C1 segment of cervical spinal cord (tissue), 14 donors: ENCODE measurements around the gene TANC1.

Experiments
- DNase-seq, 14 donors: peaks; one replicate each; lab custom pipeline; 2025; lab: John Stamatoyannopoulos, UW

The TANC1 gene

GRCh38 chr2:159192371-159192918 lies 224.0 kb downstream of the TANC1 start:
- no peak for DNase-seq

- DNase-seq, result no peak
Measured at GRCh38 chr2:159193791-159194190, 225.4 kb downstream of the TANC1 start.

DNA sequence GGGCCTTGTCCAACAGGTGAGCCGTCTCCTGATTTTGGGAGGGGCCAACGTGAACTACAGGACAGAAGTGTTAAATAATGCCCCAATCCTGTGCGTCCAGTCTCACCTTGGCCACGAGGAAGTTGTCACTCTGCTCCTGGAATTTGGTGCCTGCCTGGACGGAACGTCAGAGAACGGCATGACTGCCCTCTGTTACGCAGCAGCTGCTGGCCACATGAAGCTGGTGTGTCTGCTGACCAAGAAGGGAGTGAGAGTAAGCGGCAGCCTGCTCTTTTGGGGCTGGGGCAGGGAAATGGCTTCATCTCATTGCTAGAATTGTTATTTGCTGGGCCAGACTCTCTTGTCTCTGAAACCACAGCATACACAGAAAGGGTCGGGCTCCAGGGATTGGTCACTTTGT lies 225.8 kb downstream of the TANC1 start:
- DNase-seq, result peak in 3 of 14 donors; percentile 18 to 36 (median 22)

DNA sequence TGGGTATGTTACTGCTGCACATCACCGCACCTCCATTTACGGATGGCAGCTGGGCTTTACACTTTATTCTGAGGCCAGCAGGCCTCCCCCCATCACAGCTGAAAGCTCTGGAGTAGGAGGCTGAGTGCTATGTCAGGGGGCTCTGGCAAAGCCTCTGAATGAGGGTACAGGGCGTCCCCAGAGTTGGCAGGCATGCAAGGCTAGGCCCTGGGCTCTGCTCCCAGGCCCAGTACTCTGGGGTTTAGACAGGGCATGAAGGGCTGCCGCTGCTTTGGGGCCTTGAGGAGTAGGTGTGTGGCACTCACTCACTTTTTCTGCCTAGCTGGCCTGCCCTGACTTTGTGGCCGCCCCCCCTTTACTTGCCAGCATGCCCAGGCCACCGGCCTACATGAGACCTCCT lies 227.3 kb downstream of the TANC1 start:
- peak in 9 of 14 donors; percentile 10 to 62 (median 39) for DNase-seq

- DNase-seq, result no peak
Measured at GRCh38 chr2:159196393-159196925, 228.0 kb downstream of the TANC1 start.

DNA sequence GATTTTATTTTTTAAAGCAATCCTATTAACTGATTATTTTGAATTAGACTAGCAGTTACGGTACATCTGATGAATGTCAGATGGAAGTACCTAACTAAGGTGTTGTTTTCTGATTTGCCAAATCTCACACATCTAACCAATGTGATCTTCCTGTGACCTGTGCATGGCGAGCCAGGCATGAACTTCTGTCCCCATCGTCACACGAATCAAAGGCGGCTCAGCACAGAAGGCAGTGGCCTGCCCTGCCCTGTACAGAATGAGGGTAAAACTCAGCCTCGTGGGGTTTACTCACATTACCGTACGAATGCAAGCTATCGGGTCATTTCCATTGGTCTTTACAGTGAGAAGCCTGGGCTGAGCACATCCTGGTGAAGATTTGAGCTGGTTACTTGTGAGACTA lies 230.8 kb downstream of the TANC1 start:
- no peak for DNase-seq

DNA sequence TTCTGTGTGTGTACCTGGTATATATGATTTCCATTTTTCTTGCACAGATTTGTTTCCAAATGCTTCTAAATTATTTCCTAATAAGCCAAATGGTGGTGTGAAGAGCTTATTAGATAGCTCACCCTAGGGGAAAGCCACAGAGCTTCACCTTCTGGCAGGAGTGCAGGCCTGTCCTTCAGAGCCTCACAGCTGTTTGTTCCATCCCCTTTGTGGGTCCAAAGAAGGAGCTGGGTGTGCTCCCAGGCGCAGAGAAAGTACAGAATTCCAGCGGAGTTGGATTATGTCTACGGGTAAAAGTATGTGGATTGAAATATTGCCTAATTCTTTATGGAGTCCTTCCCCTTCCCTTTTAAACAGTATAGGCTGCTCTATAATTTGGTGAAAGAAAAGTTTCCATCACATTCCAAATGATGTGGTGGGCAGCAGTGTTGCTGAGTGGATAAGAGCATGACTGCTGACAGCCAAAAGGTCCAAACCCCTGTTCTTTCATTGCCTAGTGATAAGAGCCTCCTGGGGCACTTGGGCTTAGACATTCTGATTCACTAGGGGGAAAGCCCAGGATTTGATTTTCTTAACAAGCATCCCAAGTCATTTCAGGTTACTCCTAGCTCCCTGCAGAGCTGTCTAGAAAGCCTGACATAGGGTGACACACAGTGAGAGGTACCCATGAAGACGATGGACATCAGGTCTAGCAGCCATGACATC lies 231.5 kb downstream of the TANC1 start:
- no peak for DNase-seq

DNA sequence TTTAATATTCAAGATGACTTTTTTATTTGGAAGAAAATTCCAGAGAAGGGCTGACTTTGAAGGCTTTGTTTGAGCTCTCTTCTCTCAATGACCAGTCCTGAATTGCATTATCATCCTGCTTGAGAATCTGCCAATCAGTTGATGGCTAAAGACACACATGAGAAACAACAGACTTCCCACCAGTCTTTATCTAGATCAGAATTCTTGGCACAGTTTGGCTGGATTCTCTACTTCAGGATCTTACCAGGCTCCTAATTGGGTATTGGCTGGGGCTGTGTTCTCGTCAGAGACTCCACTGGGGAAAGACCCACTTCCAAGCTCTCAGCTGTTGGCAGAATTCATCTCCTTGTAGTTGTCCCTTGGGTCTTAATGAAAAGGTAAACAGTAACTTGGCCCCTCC lies 232.1 kb downstream of the TANC1 start:
- DNase-seq, result no peak

GRCh38 chr2:159201360-159202063 lies 233.1 kb downstream of the TANC1 start:
- DNase-seq, result no peak

GRCh38 chr2:159202568-159203071 lies 234.2 kb downstream of the TANC1 start:
- DNase-seq, result peak in 7 of 14 donors; percentile 11 to 68 (median 31)

DNA sequence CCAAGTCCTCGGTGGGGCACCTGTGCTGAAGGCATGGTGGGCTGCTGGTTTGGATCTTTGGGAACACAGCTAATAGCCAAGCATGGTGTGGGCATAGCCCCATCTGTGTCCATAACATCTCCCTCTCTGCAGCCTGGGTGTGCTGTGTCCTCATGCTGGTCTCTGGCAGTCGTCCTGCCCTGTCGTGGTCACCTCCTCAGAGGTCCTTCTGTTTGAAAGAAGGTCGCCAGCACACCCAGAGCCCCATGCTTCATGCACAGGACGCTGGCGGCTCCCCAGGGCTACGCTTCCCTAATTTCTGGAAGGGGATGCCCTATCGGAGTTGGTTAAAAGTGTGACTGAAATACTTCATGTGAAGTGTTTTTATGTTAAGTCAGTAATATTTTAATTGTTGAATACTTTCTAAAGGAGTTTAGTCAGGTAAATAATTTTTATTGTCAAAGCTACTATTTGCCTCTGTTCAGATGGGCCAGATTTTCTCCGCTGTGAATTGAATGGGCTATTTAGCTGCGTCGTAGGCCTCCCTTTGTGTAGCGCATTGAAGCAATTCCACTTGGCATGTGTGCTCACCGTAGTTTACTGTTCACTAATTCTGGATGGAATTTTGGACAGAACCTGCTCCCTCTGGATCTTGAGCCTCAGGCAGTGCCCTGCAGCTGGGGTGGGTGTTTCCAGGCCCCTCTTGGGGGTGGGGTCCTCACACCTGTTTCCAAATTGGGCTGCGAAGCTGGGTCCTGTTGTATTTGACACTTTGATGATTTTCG lies 236.1 kb downstream of the TANC1 start:
- DNase-seq, result no peak

- DNase-seq, result no peak
Measured at GRCh38 chr2:159206736-159207380, 238.4 kb downstream of the TANC1 start.

GRCh38 chr2:159208438-159208837 lies 240.0 kb downstream of the TANC1 start:
- DNase-seq, result no peak

GRCh38 chr2:159209341-159210306 lies 241.2 kb downstream of the TANC1 start:
- DNase-seq, result no peak

GRCh38 chr2:159211447-159212396 lies 243.3 kb downstream of the TANC1 start:
- no peak for DNase-seq

DNA sequence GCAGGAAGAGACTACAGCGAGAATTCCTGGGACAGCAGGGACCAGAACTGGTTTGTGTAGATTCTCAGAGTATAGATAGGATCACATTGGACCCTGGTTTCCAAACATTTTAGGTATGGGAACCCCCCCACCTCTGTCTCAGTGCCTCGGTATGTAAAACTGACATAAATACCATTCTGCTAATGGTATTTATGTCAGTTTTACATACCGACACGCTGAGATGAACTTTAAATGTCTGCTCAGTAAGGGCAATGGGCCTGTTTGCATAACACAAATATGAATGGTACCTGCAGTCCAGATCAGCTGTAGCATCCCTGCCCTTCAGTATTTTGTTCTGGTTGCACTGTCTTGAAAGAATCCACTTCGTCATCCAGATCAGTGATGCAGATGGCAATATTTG lies 244.9 kb downstream of the TANC1 start:
- DNase-seq, result no peak

GRCh38 chr2:159214325-159214865 lies 246.0 kb downstream of the TANC1 start:
- no peak for DNase-seq

GRCh38 chr2:159215116-159215515 lies 246.7 kb downstream of the TANC1 start:
- DNase-seq, result no peak

GRCh38 chr2:159217676-159218075 lies 249.2 kb downstream of the TANC1 start:
- no peak for DNase-seq
